ENCODE measurements around the gene TUBB2A.
"Not testable (repeated sequence)": the region's sequence is repeated elsewhere in the genome, so short reads cannot be mapped to it uniquely, and the experiment has no call there.

GRCh38 chr6:3171313-3172175 lies 14.2 kb upstream of the TUBB2A start:
- TF ChIP-seq CTCF (conservative IDR thresholded peaks at IDR 0.05; ENCODE audit: low read length); EZH2phosphoT487 (IDR thresholded peaks at IDR 0.05; ENCODE audit: borderline replicate concordance, low read depth, low read length): not testable (repeated sequence)

Data from OCI-LY7 (cell line).